SIG-M5 (cell line): ENCODE data around the gene ELMO1.

Experiments used
- DNase-seq: peaks from one replicate; lab custom pipeline; 2025; lab: John Stamatoyannopoulos, UW

The ELMO1 gene

DNA sequence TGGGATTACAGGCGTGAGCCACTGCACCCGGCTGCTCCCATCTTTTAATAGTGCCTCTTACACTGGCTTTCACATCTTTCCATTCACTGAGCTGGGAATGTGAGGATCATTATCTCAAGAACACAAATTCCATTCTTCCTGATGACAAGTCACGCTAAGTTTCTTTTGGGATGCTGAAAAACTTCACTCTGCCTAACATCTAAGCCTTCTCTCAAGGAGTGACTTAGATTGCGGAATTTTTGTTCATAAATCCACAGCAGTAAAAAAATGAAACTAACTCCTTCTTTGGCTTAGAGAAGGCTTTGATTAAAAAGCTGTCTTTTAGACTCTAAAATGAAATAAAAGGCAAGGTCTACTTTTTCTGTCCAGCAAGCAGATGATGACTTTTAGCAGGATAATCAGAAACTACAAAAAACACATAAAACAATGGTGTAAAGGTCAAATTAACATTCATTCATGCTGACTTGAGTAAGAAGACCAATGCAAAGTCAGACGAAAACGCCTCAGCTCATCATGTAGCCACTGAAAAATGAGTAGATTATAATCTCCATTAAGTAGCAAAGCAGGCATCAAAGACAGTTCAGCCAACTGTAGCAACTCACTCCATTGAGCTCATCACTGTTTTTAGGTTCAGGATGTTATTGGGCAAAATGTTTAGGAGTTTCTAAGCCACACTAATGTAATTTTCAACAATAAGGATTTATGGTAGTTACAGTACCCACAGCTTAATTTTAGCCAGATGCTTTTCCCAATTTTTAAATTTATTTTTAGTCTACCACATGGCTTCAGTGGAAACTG is 178.8 kb downstream of the ELMO1 start:
- no peak for DNase-seq

DNA sequence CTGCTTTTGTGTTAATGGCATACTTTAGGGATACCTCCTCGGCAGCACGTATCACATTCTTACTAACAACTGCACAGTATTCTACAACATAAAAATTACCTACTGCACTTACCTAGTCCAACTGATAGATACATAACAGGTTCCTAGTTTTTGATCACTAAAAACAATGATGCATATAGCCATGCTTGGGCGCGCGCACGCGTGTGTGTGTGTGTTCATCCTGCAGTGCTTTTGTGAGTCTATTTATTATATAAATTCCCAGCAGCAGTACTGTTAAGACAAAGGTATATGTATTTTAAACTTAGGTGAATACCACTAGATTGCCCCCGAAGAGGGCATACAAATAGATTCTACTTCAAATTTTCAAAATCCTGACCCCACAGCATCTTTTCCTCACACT is 181.4 kb downstream of the ELMO1 start:
- no peak for DNase-seq

DNA sequence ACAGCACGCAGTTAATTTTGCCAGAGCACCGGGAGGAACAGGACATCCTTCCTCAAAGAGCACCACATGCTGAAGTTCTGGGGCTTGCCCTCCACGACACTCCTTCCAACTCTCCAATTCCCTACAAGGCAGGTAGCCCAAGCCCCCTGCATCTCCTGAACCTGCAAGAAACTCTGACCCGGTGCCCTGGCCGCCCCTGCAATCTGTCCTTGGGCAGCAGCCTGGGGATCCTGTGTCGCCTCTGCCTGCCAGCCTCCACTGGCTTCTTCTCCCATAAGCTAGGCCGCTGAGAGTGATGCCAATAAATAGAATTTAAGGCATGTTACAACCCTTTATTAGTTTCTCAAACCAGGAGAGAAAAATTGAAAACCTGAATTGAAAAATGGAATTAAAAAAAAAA is 182.8 kb downstream of the ELMO1 start:
- no peak for DNase-seq

DNA sequence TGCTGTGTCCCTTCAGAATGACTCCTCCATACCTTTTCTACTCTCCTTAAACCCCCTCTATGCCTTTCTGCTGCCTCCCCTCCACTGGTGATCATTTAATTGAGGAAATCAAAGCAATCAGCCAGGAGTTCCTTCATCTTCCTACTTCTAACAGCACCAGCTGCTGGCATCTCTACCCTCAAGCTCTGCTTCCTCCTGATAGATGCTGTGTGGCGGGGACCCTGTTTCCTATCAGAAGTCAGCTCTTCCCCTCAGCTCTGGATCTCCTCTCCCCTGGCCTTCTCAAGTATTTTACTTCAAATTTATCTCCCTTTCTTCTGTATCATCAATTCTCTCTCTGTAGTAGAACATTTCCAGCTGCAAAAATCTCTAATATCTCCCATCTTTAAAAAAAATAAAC is 183.7 kb downstream of the ELMO1 start:
- DNase-seq = no peak

DNA sequence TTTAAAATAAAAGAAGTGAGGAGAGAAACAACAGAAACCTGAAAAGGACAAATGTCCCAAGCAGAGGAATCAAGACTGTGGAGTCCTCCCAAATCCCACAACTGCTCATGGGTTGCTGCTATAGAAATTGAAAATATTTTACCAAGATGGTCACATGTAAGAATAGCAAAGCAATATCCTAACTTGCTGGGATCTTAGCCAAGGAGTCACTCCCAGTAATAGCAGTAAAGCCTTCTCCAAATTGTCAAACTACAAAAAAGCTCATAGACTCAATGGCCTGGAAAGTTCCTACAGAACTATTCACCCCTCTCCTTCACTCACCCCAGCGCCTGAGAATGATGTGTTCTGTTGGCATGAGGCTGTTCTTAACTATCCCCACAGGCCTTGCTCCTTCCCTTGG is 186.5 kb downstream of the ELMO1 start:
- DNase-seq = no peak

DNA sequence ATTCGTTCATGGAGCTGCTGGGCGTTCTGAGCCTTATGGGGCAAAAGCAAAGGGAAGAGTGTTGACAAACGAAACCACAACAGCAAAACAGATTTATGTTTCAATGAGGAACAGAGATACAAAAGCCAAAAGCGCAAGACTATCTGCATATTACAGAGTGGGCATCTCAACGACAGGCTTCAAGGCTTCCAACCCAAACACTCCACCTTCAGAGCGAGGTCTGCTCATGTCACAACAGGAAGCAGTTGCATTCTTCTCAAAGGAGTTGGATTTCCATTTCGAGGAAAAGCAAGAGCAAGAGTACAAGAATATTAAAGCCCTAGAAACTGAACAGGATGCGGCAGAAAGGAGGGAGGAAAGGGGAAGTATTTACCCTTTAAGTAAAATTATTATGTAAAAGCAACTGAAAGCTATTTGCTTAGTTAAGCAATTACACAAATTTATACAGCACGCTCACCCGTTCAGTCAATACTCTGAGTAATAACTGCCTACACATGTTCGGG is 189.3 kb downstream of the ELMO1 start:
- DNase-seq = peak; percentile 23

DNA sequence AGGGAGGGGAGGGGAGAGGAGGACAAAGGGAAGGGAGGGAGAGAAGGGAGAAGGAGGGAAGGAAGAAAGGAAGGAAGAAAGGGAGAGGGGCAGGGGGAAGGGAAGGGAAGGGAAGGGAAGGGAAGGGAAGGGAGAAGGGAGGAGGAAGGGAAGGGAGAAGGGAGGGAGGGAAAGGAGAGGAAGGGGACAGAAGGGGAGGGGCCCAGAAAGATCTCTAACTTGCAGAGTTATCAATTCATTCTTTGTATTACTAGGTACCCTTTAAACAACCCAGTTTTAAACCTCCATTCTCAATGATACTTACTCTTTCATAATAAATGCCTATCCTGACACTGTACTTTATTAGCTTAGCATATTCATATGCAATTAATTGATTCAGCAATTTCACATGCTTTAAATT is 192.0 kb downstream of the ELMO1 start:
- no peak for DNase-seq

DNA sequence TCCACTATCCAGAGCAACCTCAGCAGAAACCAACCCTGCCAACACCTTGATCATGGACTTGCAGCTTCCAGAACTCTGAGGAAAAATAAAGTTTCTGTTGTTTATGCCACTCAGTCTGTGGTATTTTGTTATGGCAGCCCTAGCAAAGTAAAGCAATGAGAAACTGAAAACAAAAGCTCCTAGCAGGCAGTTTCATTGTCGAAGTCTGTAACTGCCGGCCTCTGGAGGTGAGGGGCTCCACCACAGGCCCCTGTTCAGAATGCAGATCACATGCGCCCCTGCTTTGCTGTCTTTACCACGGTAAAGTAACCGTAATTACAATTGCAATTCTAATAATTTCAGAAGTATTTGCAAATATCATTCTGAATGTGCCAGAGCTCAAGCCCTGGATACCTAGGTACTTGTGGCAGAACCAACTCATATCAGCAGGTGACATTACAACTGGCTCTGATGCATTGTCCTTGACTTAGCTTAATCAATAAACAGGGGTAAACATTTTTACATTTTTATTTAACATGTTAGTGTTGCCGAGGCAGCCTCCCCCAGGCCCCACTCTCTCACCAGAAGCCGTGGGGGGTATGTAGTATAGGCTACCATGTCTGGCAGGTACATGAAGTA is 193.2 kb downstream of the ELMO1 start:
- DNase-seq = no peak

DNA sequence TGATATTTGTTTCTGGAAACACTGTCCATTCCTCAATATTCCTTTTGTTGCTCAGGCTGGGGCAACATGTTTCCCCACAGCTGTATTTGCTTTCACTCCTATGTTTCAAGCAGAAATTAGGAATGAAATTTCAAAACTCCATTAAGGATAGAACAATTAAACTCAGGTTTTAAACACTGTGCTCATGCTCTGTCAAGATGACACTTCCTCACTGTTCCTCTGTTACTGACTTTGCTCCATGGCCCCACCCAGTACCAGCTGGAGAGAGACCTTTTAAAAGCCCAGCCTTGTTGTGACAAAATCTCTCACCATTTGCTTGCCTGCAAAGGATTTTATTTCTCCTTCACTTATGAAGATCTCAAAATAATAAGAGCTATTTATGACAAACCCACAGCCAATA is 197.4 kb downstream of the ELMO1 start:
- no peak for DNase-seq

DNA sequence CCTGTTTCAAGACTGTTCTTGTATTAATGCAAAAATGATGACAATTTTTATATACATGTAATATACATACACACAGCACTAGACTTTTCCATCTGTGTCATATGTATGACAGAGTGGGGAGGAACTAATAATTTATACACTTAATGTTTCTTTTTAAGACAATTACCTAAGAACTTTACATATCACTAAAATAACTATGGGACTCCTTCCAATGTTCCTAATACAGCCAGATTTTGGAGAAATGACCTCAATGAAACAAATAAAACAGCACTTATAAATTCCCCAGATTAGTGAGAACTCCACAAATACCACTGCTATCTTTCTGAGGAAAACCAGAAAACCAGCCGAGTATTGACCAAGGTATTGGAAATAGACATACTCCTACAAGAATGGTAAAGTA is 199.4 kb downstream of the ELMO1 start:
- no peak for DNase-seq

DNA sequence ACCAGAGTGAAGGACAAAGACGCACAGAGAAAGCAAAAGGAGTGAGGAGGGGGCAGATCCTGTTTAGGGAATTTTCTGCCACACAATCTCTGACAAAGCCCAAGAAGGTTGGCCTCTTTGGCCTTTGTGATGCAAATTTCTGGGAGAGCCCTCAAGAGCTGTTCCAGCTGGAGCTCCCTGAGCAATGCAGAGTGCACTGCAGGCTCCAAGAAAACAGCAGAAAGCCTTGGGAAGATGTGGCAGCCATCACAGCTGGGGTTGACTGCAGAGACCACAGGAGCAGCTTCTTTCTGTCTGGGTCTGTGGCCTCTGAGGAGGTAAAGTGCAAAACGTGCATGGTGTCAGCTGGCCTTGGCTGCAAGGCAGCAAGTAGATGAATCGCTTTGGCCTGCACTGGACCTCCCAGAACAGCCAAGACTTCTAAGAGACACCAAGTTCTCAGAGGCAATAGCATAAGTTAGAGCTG is 200.2 kb downstream of the ELMO1 start:
- DNase-seq = no peak

DNA sequence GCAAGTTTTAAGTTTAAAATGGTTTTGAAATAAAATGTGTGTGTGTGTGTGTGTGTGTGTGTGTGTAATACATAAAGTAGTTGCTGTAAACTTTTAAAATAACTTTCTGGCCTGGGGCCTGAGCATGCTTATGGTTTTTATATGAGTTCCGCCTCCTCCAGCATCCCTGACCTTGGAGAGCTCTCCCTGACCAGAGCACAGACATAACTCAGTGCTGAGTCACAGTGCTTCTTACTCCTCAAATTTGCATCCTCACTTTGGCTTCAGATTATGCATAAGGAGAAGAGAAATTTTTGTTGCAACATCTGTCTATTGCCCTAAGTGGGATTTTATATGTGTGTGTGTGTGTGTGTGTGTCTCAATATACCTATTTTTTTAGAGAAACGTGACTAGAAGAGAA is 200.8 kb downstream of the ELMO1 start:
- no peak for DNase-seq

DNA sequence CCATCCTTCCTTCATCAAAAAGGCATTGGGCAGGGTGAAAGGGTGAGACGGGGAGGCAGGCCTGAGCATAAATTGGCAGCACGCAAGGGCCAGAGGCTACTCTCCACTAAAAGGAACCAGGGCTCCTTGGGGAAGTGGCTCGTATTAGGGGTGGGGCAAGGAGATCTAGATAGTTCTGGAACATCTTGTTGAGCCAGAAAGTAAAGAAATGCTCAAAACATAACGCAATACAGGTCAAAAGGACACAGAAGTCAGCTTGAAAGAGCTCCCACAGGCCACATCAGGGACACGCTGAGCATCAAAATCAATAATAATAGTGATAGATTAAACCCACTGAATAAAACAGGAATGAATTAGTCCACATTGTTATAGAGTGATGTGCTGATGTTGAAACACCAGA is 203.1 kb downstream of the ELMO1 start:
- no peak for DNase-seq

DNA sequence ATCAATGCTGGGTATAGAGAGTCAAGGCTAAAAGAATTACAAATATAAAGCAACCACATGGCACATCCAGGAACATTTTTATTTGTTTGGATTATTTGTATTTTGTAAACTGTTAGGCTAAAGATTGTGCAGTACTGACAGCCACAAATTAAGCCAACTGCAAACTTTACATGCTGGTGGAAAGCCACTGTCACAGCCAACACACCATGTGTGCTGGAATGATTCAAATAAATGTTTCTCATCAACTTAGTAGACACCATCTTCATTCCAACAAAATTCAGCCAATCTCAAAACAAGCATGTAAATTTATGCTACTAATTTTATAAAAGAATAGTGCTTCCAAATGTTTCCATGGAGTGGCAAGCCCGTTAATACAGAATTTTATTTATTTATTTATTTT is 211.8 kb downstream of the ELMO1 start:
- no peak for DNase-seq

DNA sequence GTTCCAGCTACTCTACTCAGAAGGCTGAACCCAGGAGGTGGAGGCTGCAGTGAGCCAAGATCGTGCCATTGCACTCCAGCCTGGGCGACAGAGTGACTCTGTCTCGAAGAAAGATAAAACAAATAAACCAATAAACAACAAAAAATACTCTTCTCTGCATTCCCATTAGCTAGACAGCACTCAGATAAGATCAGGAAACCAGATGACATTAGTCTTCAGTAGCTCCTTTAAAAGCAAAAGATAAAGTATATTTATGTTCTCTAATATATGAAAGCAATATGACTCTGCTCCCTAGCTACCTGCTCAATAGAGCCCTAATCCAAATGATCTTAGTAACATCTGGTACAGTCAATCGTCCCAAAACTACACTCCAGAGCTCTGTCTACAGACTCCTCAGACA is 212.9 kb downstream of the ELMO1 start:
- no peak for DNase-seq

DNA sequence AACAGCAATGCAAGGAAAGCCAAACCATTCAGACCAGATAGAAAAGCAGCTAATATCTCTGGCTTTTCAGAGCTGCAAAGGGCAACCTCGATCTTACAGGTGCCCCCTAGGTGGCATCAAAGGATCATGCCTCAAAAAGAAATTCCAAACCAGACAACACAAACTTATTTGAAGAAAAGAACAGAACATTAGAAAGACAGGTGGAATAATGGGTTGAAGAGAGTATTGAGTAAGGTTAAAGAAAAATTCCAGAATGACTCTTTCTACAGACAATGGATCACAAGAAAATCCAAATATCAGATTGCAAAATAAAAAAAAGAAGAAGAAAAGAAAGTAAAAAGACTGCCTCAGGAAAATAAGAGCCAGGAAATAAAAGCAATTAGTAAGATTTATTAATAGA is 213.7 kb downstream of the ELMO1 start:
- no peak for DNase-seq

DNA sequence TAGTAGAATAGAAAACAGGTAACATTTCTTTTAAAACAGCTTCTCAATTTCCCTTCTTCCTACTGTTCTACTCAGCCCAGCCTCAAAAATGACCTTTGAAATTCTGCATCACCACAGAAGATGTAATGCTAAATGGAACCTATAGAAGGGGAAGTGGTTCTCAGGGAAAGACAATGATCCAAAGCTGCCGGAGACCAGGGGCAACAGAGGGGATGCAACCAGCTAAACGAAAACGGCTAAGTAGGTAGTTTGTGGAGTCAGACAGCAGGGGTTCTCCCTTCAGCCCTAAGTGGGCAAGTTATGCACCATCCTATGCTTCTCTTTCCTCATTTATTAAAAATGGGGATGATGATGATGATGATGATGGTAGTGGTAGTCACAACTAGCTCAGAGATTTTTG is 214.3 kb downstream of the ELMO1 start:
- DNase-seq = no peak

DNA sequence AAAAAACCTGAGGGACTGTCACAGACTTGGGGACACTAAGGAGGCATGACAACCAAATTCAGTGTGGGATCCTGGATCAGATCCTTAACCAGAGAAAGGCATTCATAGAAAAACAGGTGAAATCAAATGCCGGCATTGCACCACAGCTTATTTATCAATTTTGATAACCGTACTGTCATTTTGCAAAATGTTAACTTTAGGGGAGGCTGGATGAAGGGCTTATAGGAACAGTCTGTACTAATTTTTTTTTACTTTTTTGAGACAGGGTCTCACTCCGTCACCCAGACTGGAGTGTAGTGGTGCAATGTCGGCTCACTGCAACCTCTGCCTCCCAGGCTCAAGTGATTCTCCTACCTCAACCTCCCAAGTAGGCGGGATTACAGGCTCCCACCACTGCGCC is 217.1 kb downstream of the ELMO1 start:
- DNase-seq = no peak

DNA sequence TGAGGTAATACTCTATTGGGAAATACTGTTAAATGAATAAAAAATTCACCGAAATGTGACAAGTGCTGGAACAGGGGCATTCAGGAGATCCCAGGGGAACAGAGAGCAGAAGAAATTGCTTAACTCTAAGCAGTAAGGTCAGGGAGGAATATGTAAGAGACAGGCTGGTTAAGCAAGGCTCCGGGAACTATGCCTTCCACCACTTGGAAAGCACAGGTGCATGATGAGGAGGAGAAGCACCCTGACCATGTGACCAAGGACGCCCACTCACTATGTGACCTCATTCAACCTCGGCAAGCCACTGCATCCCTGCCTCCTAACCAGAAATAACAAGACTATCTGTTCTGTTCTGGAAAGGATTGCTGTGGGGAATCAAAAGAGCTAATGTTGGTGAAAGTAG is 218.4 kb downstream of the ELMO1 start:
- DNase-seq = no peak

DNA sequence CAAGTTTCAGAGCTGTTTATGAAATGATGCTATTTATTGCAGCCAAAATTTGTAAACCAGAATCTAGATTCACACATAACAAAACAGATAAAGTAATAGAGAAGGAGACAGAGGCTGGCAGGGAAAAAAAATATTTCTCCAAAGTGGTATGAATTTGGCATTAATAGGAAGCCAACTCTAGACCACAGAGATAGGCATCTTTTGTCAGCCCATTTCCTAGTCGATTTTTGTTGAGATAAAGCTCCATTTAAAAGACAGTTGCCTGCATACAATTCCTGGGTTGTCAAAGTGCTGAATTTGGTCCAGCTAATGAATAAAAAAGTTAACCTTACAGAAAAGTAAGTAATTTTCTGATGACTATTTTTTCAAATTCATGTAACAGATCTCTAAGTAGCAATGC is 219.3 kb downstream of the ELMO1 start:
- no peak for DNase-seq

DNA sequence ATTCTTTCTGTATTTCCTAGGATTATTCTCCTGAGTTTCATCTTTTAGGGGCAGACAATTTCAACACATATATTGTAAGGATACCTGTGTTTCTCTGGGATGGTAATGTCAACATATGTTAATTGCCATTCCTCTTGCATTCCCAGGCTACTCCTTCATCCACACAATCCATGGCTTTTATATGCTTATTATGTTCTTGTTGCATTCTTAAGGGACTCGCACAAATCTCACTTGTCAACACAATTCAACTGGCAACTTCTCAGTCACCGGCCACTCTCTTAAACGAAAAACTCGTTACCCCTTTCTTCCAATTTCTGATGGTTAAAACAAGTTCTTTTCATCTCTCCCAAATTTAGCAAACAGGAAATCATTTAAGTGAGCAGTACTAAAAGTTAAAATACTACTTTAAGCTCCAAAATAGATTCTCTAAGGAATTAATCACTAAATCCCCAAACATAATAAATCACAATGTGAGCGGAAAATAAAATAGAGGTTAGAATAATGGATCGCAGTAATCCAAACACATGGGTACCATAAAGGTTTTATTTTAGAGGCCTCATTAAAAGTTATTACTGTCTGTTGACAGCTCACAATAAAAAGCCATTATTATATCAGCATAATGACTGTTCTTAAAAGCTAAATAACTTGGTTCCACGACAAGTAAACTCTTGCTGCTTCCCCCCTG is 223.2 kb downstream of the ELMO1 start:
- DNase-seq = no peak

DNA sequence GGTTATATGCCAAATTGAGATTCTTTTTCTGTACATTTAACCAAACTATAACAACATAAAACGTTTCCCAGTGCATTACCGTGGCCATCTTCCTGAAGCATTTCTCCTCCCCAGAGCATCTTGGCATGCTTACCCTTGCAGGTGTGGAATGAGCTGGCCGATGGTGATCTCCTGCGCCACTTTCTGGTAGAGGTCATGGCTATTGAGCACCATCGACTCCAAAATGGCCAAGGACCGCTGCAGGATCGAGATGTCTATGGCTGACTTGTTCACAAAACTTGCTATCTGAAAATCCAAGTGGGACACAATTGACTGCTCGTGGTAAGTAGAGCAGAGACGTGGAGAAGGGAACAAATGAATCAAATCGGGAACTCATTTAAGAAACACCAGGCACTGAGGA is 223.9 kb downstream of the ELMO1 start:
- no peak for DNase-seq

DNA sequence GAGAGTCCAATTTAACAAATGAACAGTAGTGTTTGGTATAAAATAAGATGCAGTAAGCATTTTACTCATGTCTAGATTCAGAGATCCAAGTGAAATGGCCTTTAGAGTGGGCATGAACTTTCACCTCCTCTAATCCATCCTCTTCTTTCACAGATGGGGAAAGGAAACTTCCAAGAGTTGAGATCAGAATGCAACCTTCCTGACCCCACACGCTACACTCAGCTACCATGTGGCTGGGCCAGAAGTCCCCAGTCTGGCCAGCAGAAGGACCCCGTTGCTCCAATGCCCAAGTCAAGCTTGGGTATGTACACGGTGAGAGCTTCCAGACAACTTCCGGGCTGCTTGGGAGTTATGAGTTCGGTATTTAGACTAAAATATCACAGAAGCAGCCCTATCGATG is 228.0 kb downstream of the ELMO1 start:
- no peak for DNase-seq
